ENCODE data around the gene PRKAB1.
"Not testable (repeated sequence)": the region's sequence is repeated elsewhere in the genome, so short reads cannot be mapped to it uniquely, and the experiment has no call there.

PRKAB1 gene

GRCh38 chr12:119642986-119643385, 24.9 kb upstream of the PRKAB1 start:
- no peak overlapping the region for H3K4me3 ChIP-seq (ENCODE audit: low read length)
- peaks cover 24% of the 10 kb centered on the region for H3K36me3 ChIP-seq (ENCODE audit: insufficient read depth, low read length)
- no peaks in the 10 kb centered on the region for H3K27me3 ChIP-seq (ENCODE audit: control insufficient read depth, insufficient read depth, low read length)
- H3K4me2 ChIP-seq (ENCODE audit: low read length), result no peak overlapping the region
- no peak overlapping the region for H3K9ac ChIP-seq (ENCODE audit: low read depth, low read length)
- H3K9me3 ChIP-seq (replicated peaks; ENCODE audit: low read length), result no peaks in the 10 kb centered on the region
- no peaks in the 10 kb centered on the region for H3K4me1 ChIP-seq (ENCODE audit: control insufficient read depth, insufficient read depth, low read length)

- no peaks in the 10 kb centered on the region for H3K4me1 ChIP-seq (ENCODE audit: control insufficient read depth, insufficient read depth, low read length)
- H3K9ac ChIP-seq (ENCODE audit: low read depth, low read length), result no peak overlapping the region
- no peak overlapping the region for H3K4me2 ChIP-seq (ENCODE audit: low read length)
- no peak overlapping the region for H3K4me3 ChIP-seq (ENCODE audit: low read length)
- no peaks in the 10 kb centered on the region for H3K27me3 ChIP-seq (ENCODE audit: control insufficient read depth, insufficient read depth, low read length)
- peaks cover 19% of the 10 kb centered on the region for H3K36me3 ChIP-seq (ENCODE audit: insufficient read depth, low read length)
- no peaks in the 10 kb centered on the region for H3K9me3 ChIP-seq (replicated peaks; ENCODE audit: low read length)
Measured at GRCh38 chr12:119644930-119645329, 23.0 kb upstream of the PRKAB1 start.

- H3K9me3 ChIP-seq (replicated peaks; ENCODE audit: low read length), result no peaks in the 10 kb centered on the region
- no peaks in the 10 kb centered on the region for H3K4me1 ChIP-seq (ENCODE audit: control insufficient read depth, insufficient read depth, low read length)
- peaks cover 15% of the 10 kb centered on the region for H3K36me3 ChIP-seq (ENCODE audit: insufficient read depth, low read length)
- H3K4me2 ChIP-seq (ENCODE audit: low read length), result no peak overlapping the region
- no peak overlapping the region for H3K4me3 ChIP-seq (ENCODE audit: low read length)
- H3K9ac ChIP-seq (ENCODE audit: low read depth, low read length), result no peak overlapping the region
- no peaks in the 10 kb centered on the region for H3K27me3 ChIP-seq (ENCODE audit: control insufficient read depth, insufficient read depth, low read length)
Measured at GRCh38 chr12:119645535-119646059, 22.3 kb upstream of the PRKAB1 start.

- H3K4me3 ChIP-seq (ENCODE audit: low read length), result no peak overlapping the region
- no peaks in the 10 kb centered on the region for H3K36me3 ChIP-seq (ENCODE audit: insufficient read depth, low read length)
- H3K4me1 ChIP-seq (ENCODE audit: control insufficient read depth, insufficient read depth, low read length), result no peaks in the 10 kb centered on the region
- H3K4me2 ChIP-seq (ENCODE audit: low read length), result no peak overlapping the region
- no peaks in the 10 kb centered on the region for H3K9me3 ChIP-seq (replicated peaks; ENCODE audit: low read length)
- no peak overlapping the region for H3K9ac ChIP-seq (ENCODE audit: low read depth, low read length)
- no peaks in the 10 kb centered on the region for H3K27me3 ChIP-seq (ENCODE audit: control insufficient read depth, insufficient read depth, low read length)
Measured at GRCh38 chr12:119649202-119649808, 18.6 kb upstream of the PRKAB1 start.

GRCh38 chr12:119652665-119653064, 15.3 kb upstream of the PRKAB1 start:
- no peak overlapping the region for H3K4me2 ChIP-seq (ENCODE audit: low read length)
- H3K4me3 ChIP-seq (ENCODE audit: low read length), result no peak overlapping the region
- no peaks in the 10 kb centered on the region for H3K9me3 ChIP-seq (replicated peaks; ENCODE audit: low read length)
- H3K9ac ChIP-seq (ENCODE audit: low read depth, low read length), result no peak overlapping the region
- H3K27me3 ChIP-seq (ENCODE audit: control insufficient read depth, insufficient read depth, low read length), result no peaks in the 10 kb centered on the region
- H3K4me1 ChIP-seq (ENCODE audit: control insufficient read depth, insufficient read depth, low read length), result no peaks in the 10 kb centered on the region
- no peaks in the 10 kb centered on the region for H3K36me3 ChIP-seq (ENCODE audit: insufficient read depth, low read length)

GRCh38 chr12:119657001-119657400, 10.9 kb upstream of the PRKAB1 start:
- H3K9ac ChIP-seq (ENCODE audit: low read depth, low read length); H3K9me3 ChIP-seq (replicated peaks; ENCODE audit: low read length); H3K4me3 ChIP-seq (ENCODE audit: low read length); H3K4me2 ChIP-seq (ENCODE audit: low read length); H3K27me3 ChIP-seq (ENCODE audit: control insufficient read depth, insufficient read depth, low read length); H3K36me3 ChIP-seq (ENCODE audit: insufficient read depth, low read length); H3K4me1 ChIP-seq (ENCODE audit: control insufficient read depth, insufficient read depth, low read length): not testable (repeated sequence)

GRCh38 chr12:119658166-119658565, 9.8 kb upstream of the PRKAB1 start:
- not testable (repeated sequence) for H3K4me2 ChIP-seq (ENCODE audit: low read length); H3K4me3 ChIP-seq (ENCODE audit: low read length); H3K36me3 ChIP-seq (ENCODE audit: insufficient read depth, low read length); H3K4me1 ChIP-seq (ENCODE audit: control insufficient read depth, insufficient read depth, low read length); H3K27me3 ChIP-seq (ENCODE audit: control insufficient read depth, insufficient read depth, low read length); H3K9ac ChIP-seq (ENCODE audit: low read depth, low read length); H3K9me3 ChIP-seq (replicated peaks; ENCODE audit: low read length)

- Histone ChIP-seq H3K4me3 (ENCODE audit: low read length) (no peak overlapping the region), H3K36me3 (ENCODE audit: insufficient read depth, low read length) (no peaks in the 10 kb centered on the region), H3K4me1 (ENCODE audit: control insufficient read depth, insufficient read depth, low read length) (no peaks in the 10 kb centered on the region), H3K27me3 (ENCODE audit: control insufficient read depth, insufficient read depth, low read length) (no peaks in the 10 kb centered on the region), H3K9ac (ENCODE audit: low read depth, low read length) (no peak overlapping the region), H3K4me2 (ENCODE audit: low read length) (no peak overlapping the region), H3K9me3 (replicated peaks; ENCODE audit: low read length) (no peaks in the 10 kb centered on the region)
Measured at GRCh38 chr12:119659289-119659897, 8.5 kb upstream of the PRKAB1 start.

- Histone ChIP-seq H3K9me3 (replicated peaks; ENCODE audit: low read length) (no peaks in the 10 kb centered on the region), H3K4me2 (ENCODE audit: low read length) (no peak overlapping the region), H3K4me1 (ENCODE audit: control insufficient read depth, insufficient read depth, low read length) (no peaks in the 10 kb centered on the region), H3K27me3 (ENCODE audit: control insufficient read depth, insufficient read depth, low read length) (no peaks in the 10 kb centered on the region), H3K36me3 (ENCODE audit: insufficient read depth, low read length) (no peaks in the 10 kb centered on the region), H3K4me3 (ENCODE audit: low read length) (no peak overlapping the region), H3K9ac (ENCODE audit: low read depth, low read length) (no peak overlapping the region)
Measured at GRCh38 chr12:119660076-119660475, 7.9 kb upstream of the PRKAB1 start.

- Histone ChIP-seq H3K4me3 (ENCODE audit: low read length) (no peak overlapping the region), H3K4me1 (ENCODE audit: control insufficient read depth, insufficient read depth, low read length) (peaks cover 2% of the 10 kb centered on the region), H3K36me3 (ENCODE audit: insufficient read depth, low read length) (no peaks in the 10 kb centered on the region), H3K9ac (ENCODE audit: low read depth, low read length) (no peak overlapping the region), H3K4me2 (ENCODE audit: low read length) (no peak overlapping the region), H3K9me3 (replicated peaks; ENCODE audit: low read length) (no peaks in the 10 kb centered on the region), H3K27me3 (ENCODE audit: control insufficient read depth, insufficient read depth, low read length) (no peaks in the 10 kb centered on the region)
Measured at GRCh38 chr12:119661882-119662281, 6.1 kb upstream of the PRKAB1 start.

GRCh38 chr12:119664642-119665041, 3.3 kb upstream of the PRKAB1 start:
- H3K36me3 ChIP-seq (ENCODE audit: insufficient read depth, low read length), result no peaks in the 10 kb centered on the region
- H3K27me3 ChIP-seq (ENCODE audit: control insufficient read depth, insufficient read depth, low read length), result no peaks in the 10 kb centered on the region
- no peak overlapping the region for H3K4me2 ChIP-seq (ENCODE audit: low read length)
- H3K9ac ChIP-seq (ENCODE audit: low read depth, low read length), result no peak overlapping the region
- H3K4me3 ChIP-seq (ENCODE audit: low read length), result no peak overlapping the region
- peaks cover 13% of the 10 kb centered on the region for H3K4me1 ChIP-seq (ENCODE audit: control insufficient read depth, insufficient read depth, low read length)
- H3K9me3 ChIP-seq (replicated peaks; ENCODE audit: low read length), result no peaks in the 10 kb centered on the region

Data from skeletal muscle satellite cell (primary cell).